ENCODE results near the gene RNF8.
A peak's percentile ranks its signal among the peaks of the same experiment; 100 is the strongest.

The RNF8 gene

GRCh38 chr6:37357288-37357687, 3.5 kb downstream of the RNF8 start:
- Histone ChIP-seq H3K36me3 (ENCODE audit: control insufficient read depth in 4 of 4, insufficient read depth in 4 of 4, low read length in 3 of 4) (peaks cover 0 to 20% (median 10%) of the 10 kb centered on the region in 4 experiments), H3K27me3 (replicated peaks in 2 of 5; ENCODE audit: control insufficient read depth in 4 of 5, insufficient read depth in 5 of 5, low read length in 4 of 5) (no peaks in the 10 kb centered on the region), H3K27ac (ENCODE audit: insufficient read depth in 1 of 2, low read depth in 1 of 2, low read length in 2 of 2, poor library complexity in 1 of 2, severe bottlenecking in 2 of 2) (peak overlapping the region in 1 of 2 experiments; percentile 36), H3K9me3 (ENCODE audit: control extremely low read depth in 1 of 5, control insufficient read depth in 4 of 5, insufficient read depth in 2 of 5, low read depth in 1 of 5, low read length in 4 of 5) (no peaks in the 10 kb centered on the region), H3K4me1 (ENCODE audit: control extremely low read depth in 1 of 4, control insufficient read depth in 4 of 4, insufficient read depth in 4 of 4, low read length in 3 of 4) (peaks cover 10 to 61% (median 25%) of the 10 kb centered on the region in 4 experiments), H3K4me3 (ENCODE audit: control insufficient read depth in 1 of 7, extremely low read depth in 1 of 7, insufficient read depth in 4 of 7, low read depth in 2 of 7, low read length in 6 of 7) (no peak overlapping the region)
- CTCF ChIA-PET, result interaction anchor here (2.2 to 2.5 kb wide), 2 partner anchors 9 to 31 kb away, joined by 8 to 10 read pairs; no protein-coding TSS in a partner anchor
- WGBS (ENCODE audit: insufficient coverage), result no CpG with 5 or more reads among the region's 1 CpG
- POLR2A ChIA-PET, result no interaction called here
- DNase-seq, result no peak

- no peaks in the 10 kb centered on the region for H3K27me3 ChIP-seq (replicated peaks in 2 of 5; ENCODE audit: control insufficient read depth in 4 of 5, insufficient read depth in 5 of 5, low read length in 4 of 5)
- H3K4me3 ChIP-seq (ENCODE audit: control insufficient read depth in 1 of 7, extremely low read depth in 1 of 7, insufficient read depth in 4 of 7, low read depth in 2 of 7, low read length in 6 of 7), result no peak overlapping the region
- H3K36me3 ChIP-seq (ENCODE audit: control insufficient read depth in 4 of 4, insufficient read depth in 4 of 4, low read length in 3 of 4), result peaks cover 0 to 24% (median 10%) of the 10 kb centered on the region in 4 experiments
- 100% methylated on average over 1 of the region's 2 CpGs for WGBS (ENCODE audit: insufficient coverage)
- peaks cover 10 to 67% (median 29%) of the 10 kb centered on the region in 4 experiments for H3K4me1 ChIP-seq (ENCODE audit: control extremely low read depth in 1 of 4, control insufficient read depth in 4 of 4, insufficient read depth in 4 of 4, low read length in 3 of 4)
- DNase-seq, result no peak
- H3K27ac ChIP-seq (ENCODE audit: insufficient read depth in 1 of 2, low read depth in 1 of 2, low read length in 2 of 2, poor library complexity in 1 of 2, severe bottlenecking in 2 of 2), result peak overlapping the region in 1 of 2 experiments; percentile 36
- POLR2A ChIA-PET, result interaction anchor here (0.8 kb wide), 1 partner anchor 21 kb away, joined by 3 read pairs; no protein-coding TSS in a partner anchor
- CTCF ChIA-PET, result interaction anchor here (1.2 to 2.5 kb wide), 3 partner anchors 9 to 32 kb away, joined by 4 to 10 read pairs (median 8); no protein-coding TSS in a partner anchor
- H3K9me3 ChIP-seq (ENCODE audit: control extremely low read depth in 1 of 5, control insufficient read depth in 4 of 5, insufficient read depth in 2 of 5, low read depth in 1 of 5, low read length in 4 of 5), result no peaks in the 10 kb centered on the region
These were observed 4.1 kb downstream of the RNF8 start for GRCh38 chr6:37357860-37358259.

GRCh38 chr6:37359039-37359438, 5.3 kb downstream of the RNF8 start:
- ChIA-PET POLR2A (interaction anchor here (0.8 kb wide), 1 partner anchor 22 kb away, joined by 3 read pairs; no protein-coding TSS in a partner anchor), CTCF (interaction anchor here (1.2 kb wide), 1 partner anchor 10 kb away, joined by 4 read pairs; no protein-coding TSS in a partner anchor)
- Histone ChIP-seq H3K4me1 (ENCODE audit: control extremely low read depth in 1 of 4, control insufficient read depth in 4 of 4, insufficient read depth in 4 of 4, low read length in 3 of 4) (peaks cover 10 to 66% (median 29%) of the 10 kb centered on the region in 4 experiments), H3K4me3 (ENCODE audit: control insufficient read depth in 1 of 7, extremely low read depth in 1 of 7, insufficient read depth in 4 of 7, low read depth in 2 of 7, low read length in 6 of 7) (peak overlapping the region in 1 of 7 experiments; percentile 8), H3K27ac (ENCODE audit: insufficient read depth in 1 of 2, low read depth in 1 of 2, low read length in 2 of 2, poor library complexity in 1 of 2, severe bottlenecking in 2 of 2) (no peak overlapping the region), H3K27me3 (replicated peaks in 2 of 5; ENCODE audit: control insufficient read depth in 4 of 5, insufficient read depth in 5 of 5, low read length in 4 of 5) (no peaks in the 10 kb centered on the region), H3K36me3 (ENCODE audit: control insufficient read depth in 4 of 4, insufficient read depth in 4 of 4, low read length in 3 of 4) (peaks cover 0 to 30% (median 13%) of the 10 kb centered on the region in 4 experiments), H3K9me3 (ENCODE audit: control extremely low read depth in 1 of 5, control insufficient read depth in 4 of 5, insufficient read depth in 2 of 5, low read depth in 1 of 5, low read length in 4 of 5) (no peaks in the 10 kb centered on the region)
- DNase-seq, result peak in 2 of 3 donors; percentile 78 to 88
- 50% methylated on average over 1 of the region's 3 CpGs for WGBS (ENCODE audit: insufficient coverage)

- WGBS (ENCODE audit: insufficient coverage), result 64% methylated on average over 2 of the region's 2 CpGs
- ChIA-PET POLR2A (no interaction called here), CTCF (interaction anchor here (0.8 to 1.8 kb wide), 3 partner anchors 10 to 330 kb away, joined by 3 to 5 read pairs (median 3); no protein-coding TSS in a partner anchor)
- Histone ChIP-seq H3K27me3 (replicated peaks in 2 of 5; ENCODE audit: control insufficient read depth in 4 of 5, insufficient read depth in 5 of 5, low read length in 4 of 5) (no peaks in the 10 kb centered on the region), H3K9me3 (ENCODE audit: control extremely low read depth in 1 of 5, control insufficient read depth in 4 of 5, insufficient read depth in 2 of 5, low read depth in 1 of 5, low read length in 4 of 5) (no peaks in the 10 kb centered on the region), H3K4me3 (ENCODE audit: control insufficient read depth in 1 of 7, extremely low read depth in 1 of 7, insufficient read depth in 4 of 7, low read depth in 2 of 7, low read length in 6 of 7) (no peak overlapping the region), H3K36me3 (ENCODE audit: control insufficient read depth in 4 of 4, insufficient read depth in 4 of 4, low read length in 3 of 4) (peaks cover 2 to 38% (median 13%) of the 10 kb centered on the region in 4 experiments), H3K4me1 (ENCODE audit: control extremely low read depth in 1 of 4, control insufficient read depth in 4 of 4, insufficient read depth in 4 of 4, low read length in 3 of 4) (peaks cover 0 to 56% (median 21%) of the 10 kb centered on the region in 4 experiments), H3K27ac (ENCODE audit: insufficient read depth in 1 of 2, low read depth in 1 of 2, low read length in 2 of 2, poor library complexity in 1 of 2, severe bottlenecking in 2 of 2) (no peak overlapping the region)
- DNase-seq, result peak; percentile 44 to 80 (median 79)
These were observed 8.5 kb downstream of the RNF8 start for GRCh38 chr6:37362101-37362828.

GRCh38 chr6:37365791-37366190, 12.0 kb downstream of the RNF8 start:
- CTCF ChIA-PET, result interaction anchor here (0.9 to 2.0 kb wide), 9 partner anchors 8 to 122 kb away, joined by 3 to 10 read pairs (median 4); no protein-coding TSS in a partner anchor
- Histone ChIP-seq H3K27ac (ENCODE audit: insufficient read depth in 1 of 2, low read depth in 1 of 2, low read length in 2 of 2, poor library complexity in 1 of 2, severe bottlenecking in 2 of 2) (peak overlapping the region in 1 of 2 experiments; percentile 23), H3K9me3 (ENCODE audit: control extremely low read depth in 1 of 5, control insufficient read depth in 4 of 5, insufficient read depth in 2 of 5, low read depth in 1 of 5, low read length in 4 of 5) (no peaks in the 10 kb centered on the region), H3K4me3 (ENCODE audit: control insufficient read depth in 1 of 7, extremely low read depth in 1 of 7, insufficient read depth in 4 of 7, low read depth in 2 of 7, low read length in 6 of 7) (no peak overlapping the region), H3K4me1 (ENCODE audit: control extremely low read depth in 1 of 4, control insufficient read depth in 4 of 4, insufficient read depth in 4 of 4, low read length in 3 of 4) (peaks cover 0 to 38% (median 19%) of the 10 kb centered on the region in 4 experiments), H3K36me3 (ENCODE audit: control insufficient read depth in 4 of 4, insufficient read depth in 4 of 4, low read length in 3 of 4) (peaks cover 13 to 55% (median 32%) of the 10 kb centered on the region in 4 experiments), H3K27me3 (replicated peaks in 2 of 5; ENCODE audit: control insufficient read depth in 4 of 5, insufficient read depth in 5 of 5, low read length in 4 of 5) (no peaks in the 10 kb centered on the region)
- POLR2A ChIA-PET, result no interaction called here
- 30% methylated on average over 2 of the region's 2 CpGs for WGBS (ENCODE audit: insufficient coverage)
- peak in 2 of 3 donors; percentile 37 to 44 for DNase-seq

GRCh38 chr6:37366910-37367309, 13.1 kb downstream of the RNF8 start:
- POLR2A ChIA-PET, result no interaction called here
- CTCF ChIA-PET, result interaction anchor here (0.6 to 2.0 kb wide), 10 partner anchors 10 to 220 kb away, joined by 3 to 10 read pairs (median 4); no protein-coding TSS in a partner anchor
- H3K27ac ChIP-seq (ENCODE audit: insufficient read depth in 1 of 2, low read depth in 1 of 2, low read length in 2 of 2, poor library complexity in 1 of 2, severe bottlenecking in 2 of 2), result no peak overlapping the region
- peaks cover 21 to 57% (median 34%) of the 10 kb centered on the region in 4 experiments for H3K36me3 ChIP-seq (ENCODE audit: control insufficient read depth in 4 of 4, insufficient read depth in 4 of 4, low read length in 3 of 4)
- no peaks in the 10 kb centered on the region for H3K9me3 ChIP-seq (ENCODE audit: control extremely low read depth in 1 of 5, control insufficient read depth in 4 of 5, insufficient read depth in 2 of 5, low read depth in 1 of 5, low read length in 4 of 5)
- no peak overlapping the region for H3K4me3 ChIP-seq (ENCODE audit: control insufficient read depth in 1 of 7, extremely low read depth in 1 of 7, insufficient read depth in 4 of 7, low read depth in 2 of 7, low read length in 6 of 7)
- no peaks in the 10 kb centered on the region for H3K27me3 ChIP-seq (replicated peaks in 2 of 5; ENCODE audit: control insufficient read depth in 4 of 5, insufficient read depth in 5 of 5, low read length in 4 of 5)
- no peak for DNase-seq
- no CpG with 5 or more reads among the region's 3 CpGs for WGBS (ENCODE audit: insufficient coverage)
- peaks cover 0 to 37% (median 16%) of the 10 kb centered on the region in 4 experiments for H3K4me1 ChIP-seq (ENCODE audit: control extremely low read depth in 1 of 4, control insufficient read depth in 4 of 4, insufficient read depth in 4 of 4, low read length in 3 of 4)

GRCh38 chr6:37368961-37369320, 15.2 kb downstream of the RNF8 start:
- Histone ChIP-seq H3K4me3 (ENCODE audit: control insufficient read depth in 1 of 7, extremely low read depth in 1 of 7, insufficient read depth in 4 of 7, low read depth in 2 of 7, low read length in 6 of 7) (no peak overlapping the region), H3K9me3 (ENCODE audit: control extremely low read depth in 1 of 5, control insufficient read depth in 4 of 5, insufficient read depth in 2 of 5, low read depth in 1 of 5, low read length in 4 of 5) (no peaks in the 10 kb centered on the region), H3K4me1 (ENCODE audit: control extremely low read depth in 1 of 4, control insufficient read depth in 4 of 4, insufficient read depth in 4 of 4, low read length in 3 of 4) (peaks cover 0 to 24% (median 7%) of the 10 kb centered on the region in 4 experiments), H3K27ac (ENCODE audit: insufficient read depth in 1 of 2, low read depth in 1 of 2, low read length in 2 of 2, poor library complexity in 1 of 2, severe bottlenecking in 2 of 2) (no peak overlapping the region), H3K36me3 (ENCODE audit: control insufficient read depth in 4 of 4, insufficient read depth in 4 of 4, low read length in 3 of 4) (peaks cover 21 to 50% (median 36%) of the 10 kb centered on the region in 4 experiments), H3K27me3 (replicated peaks in 2 of 5; ENCODE audit: control insufficient read depth in 4 of 5, insufficient read depth in 5 of 5, low read length in 4 of 5) (no peaks in the 10 kb centered on the region)
- ChIA-PET CTCF (interaction anchor here (1.0 to 2.3 kb wide), 3 partner anchors 8 to 14 kb away, joined by 4 to 11 read pairs (median 4); no protein-coding TSS in a partner anchor), POLR2A (no interaction called here)
- no peak for DNase-seq
- 36% methylated on average over 1 of the region's 1 CpG for WGBS (ENCODE audit: insufficient coverage)
